NCI-H526 (cell line): ENCODE data around the gene KDM4B.

ENCODE experiments used
- DNase-seq, 2 experiments: peaks; one replicate each; lab custom pipeline; 2025; lab: John Stamatoyannopoulos, UW

The KDM4B gene

DNA sequence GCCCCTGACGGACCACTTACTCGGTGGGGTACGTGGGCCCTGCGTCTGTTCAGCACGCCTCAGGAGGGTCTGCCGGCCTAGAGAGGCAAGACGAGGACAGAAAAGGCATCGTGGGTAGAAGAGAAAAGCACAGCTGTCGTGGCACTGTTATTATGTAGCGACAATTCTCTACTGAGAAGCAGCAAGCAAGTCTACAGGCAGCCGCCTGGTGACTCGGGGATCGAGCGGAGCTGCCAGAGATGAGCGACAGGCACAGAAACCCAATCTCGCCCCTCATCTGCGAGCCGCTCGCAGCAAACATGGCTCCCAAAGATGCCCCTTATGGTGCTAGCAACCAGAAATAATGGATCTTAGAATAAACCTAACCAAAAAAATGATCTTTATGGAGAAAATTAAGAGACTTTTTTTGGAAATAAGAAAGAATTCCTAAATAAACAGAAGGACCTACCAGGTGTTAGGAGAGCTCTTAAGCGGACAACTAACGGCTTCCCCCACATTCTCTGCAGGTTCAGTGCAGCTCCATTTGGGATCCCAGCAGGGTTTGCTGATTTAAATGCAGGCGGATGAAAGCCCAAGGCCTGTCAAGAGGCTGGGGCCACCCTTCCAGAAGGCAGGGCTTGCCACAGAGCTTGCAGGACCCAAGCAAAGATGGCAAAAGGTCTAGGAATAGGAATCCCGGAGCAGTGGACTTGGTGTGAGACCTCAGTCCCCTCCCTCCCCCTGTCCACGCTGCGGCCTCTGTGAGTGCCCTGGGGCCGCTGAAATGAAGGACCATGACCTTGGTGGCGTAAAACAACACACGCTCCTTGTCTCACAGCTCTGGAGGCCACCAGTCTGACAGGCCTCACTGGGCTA lies 152.6 kb downstream of the KDM4B start:
- no peak for DNase-seq

DNA sequence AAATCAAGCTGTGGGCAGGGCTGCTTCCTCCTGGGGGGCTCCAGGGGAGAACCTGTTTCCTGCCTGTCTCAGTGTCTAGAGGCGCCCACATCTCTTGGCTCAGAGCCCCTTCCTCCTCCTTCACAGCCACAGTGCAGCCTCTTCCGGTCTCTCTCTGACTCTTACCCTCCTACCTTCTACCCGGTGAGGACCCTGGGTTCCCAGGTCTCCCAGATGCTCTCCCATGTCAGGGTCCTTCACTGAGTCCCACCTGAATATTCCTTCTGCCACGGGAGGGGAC lies 153.1 kb downstream of the KDM4B start:
- no peak for DNase-seq

DNA sequence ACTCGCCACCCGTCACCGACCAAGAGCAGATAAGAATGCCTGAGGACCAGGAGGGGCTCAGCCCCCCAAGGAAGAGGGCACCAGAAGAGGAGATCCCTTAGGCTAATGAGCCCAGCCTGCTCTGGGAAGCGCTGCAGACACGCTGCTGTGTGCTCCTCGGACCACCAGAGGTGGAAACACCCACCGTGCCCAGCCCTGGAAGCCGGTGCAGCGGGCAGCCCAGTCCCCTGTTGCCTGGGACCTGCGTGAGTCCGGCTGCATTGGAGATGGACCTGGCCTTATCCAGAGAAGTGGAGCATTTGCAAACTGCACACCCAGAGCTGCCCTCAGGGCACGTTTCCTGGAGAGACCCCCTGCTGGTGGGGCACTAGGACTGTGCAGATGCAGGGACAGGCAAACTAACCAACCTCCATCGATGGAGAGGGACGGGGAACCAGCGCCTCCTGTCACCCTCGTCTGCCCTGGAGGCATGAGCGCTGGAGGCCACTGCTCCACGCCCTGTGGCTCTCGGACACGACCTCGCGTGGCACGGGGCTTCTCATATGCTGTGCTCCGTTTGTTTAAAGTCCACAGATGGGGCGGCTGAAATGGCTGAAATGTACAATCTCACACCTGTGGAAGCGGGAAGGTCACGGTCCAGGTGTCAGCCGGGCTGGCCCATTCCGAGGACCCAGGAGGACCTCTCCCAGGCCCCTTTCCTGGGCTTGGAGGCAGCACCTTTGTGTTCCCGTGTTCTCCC lies 153.9 kb downstream of the KDM4B start:
- DNase-seq = no peak

DNA sequence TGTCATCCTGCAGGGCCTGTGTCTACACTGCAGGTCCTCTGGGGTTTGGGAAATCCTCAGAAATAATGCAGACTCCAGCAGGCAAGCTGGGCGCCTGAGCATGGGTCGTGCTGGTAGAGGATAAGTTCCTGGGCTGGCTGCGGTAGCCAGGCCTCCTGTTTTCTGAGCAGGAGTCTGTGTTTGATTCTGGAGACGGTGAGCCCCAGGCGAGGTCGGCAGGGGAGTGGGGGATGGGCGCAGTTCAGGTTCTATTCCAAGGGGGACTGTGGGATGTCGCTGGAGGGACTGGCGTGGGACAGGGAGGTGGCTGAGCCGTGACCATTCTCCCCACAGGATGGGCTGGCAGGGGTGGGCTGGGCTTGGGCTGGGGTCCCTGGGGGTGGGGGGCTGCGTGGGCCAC lies 154.7 kb downstream of the KDM4B start:
- DNase-seq = no peak

DNA sequence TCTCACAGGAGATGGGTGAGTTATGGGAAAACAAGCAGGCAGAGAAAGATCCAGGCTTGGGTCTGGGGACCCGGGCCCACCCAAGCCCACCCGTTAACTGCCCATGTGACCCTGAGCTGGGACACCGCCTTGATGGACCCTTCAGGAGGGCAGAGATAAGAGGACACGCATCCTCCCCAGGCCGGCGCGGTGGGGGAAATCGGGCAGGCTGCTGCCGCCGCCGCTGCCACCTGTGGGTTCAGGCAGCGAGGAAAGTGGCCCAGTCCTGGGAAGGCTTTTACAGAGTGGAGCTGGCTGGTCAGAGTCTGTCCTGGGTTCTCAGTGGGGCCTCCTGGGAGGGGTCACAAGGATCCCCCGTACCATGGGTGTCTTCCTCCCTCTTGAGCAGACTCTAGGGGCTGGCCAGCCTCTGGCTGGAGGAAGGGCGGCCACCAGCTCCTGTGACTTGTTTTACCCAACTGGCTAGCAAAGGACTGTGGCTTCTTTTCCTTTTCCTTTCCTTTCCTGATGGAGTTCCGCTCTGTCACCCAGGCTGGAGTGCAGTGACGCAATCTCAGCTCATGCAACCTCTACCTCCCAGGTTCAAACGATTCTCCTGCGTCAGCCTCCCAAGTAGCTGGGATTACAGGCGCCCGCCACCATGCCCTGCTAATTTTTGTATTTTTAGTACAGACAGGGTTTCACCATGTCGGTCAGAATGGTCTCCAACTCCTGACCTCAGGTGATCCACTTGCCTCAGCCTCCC lies 155.4 kb downstream of the KDM4B start:
- no peak for DNase-seq

DNA sequence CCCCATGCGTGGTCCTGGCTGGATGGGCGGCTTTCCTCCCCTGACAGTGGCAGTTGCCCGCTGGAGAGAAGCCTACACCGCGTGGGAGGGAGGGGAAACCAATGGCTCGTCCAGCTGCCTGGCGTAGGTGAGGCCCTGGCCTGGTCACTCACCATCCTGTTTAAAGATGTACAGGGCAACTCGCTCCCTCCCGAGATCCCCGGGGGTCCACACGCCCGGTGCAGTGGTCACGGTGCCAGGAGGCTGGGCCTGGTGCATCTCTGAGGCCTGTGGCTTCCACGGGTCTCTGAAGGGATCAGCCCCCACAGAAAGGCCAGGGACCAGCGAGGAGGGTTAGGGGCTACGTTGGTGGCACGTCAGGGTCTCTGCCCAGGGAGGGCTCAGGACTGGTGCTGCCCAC lies 156.5 kb downstream of the KDM4B start:
- no peak for DNase-seq

DNA sequence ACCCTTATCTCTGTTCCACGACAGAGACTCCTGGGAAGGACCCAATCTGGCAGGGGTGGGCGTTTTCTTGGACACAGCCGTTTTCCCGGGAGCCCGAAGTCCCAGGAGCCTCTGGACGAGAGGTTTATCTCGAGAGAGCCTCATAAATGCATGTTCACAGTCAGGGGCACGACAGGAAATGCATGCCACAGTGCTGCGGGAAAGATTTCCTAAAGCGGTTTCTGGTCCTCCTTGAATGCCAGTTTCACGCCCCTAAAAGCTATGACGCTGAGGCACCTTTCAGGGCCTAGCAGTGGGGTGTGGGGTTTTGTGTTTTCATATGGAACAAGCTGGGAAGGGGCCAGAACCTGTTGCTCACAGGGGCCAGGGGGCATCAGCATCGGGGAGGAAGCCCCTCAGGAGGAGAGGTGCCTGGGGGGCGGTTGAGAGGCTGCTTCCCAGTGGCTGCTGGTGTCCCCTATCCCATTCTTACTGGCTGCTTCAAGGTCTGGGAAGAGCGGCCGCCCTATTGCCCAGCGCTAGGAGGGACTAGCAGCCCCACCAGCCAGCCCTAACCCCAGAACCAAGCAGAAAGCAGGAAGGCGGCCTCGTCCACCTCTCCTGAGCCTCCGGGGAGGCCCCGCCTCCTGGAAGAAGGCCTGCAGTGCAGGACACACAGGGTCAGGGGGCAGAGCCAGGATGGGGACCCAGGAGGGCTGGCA lies 157.0 kb downstream of the KDM4B start:
- DNase-seq = no peak

DNA sequence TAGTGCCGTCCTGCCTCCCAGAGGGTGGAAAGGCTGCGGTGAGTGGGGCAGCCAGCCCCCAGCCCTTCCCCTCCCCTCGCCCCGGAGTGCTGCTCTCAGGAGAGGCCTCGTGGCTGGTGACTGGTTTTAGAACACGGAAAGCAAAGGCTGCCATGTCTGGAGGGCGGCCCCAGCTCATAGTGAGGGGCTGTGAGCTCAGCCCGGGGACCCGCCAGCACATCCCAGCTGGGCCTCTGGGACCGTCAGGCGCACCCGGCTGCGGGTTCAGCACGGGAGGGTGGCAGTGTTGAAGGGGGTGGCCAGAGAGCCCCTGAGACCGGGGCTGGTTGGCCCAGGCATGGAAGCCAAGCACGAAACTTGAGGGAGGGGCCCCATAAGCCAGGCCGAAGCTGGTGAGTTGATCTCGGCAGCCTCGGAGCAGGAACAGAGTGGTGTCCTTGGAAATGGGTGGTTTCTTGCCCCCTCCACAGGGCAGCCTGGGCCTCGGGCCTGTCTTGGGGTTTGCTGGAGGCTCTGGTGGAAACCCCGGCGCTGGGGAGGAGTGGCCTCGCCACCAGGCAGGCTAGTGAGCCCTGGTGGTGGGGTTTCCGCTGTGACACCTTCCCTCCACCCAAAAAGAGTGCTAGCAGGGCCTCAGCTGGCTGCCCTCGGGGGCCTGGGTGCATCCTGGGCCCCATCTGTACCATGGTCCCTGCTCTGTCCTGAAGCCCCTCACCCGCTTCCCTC lies 157.7 kb downstream of the KDM4B start:
- no peak for DNase-seq

DNA sequence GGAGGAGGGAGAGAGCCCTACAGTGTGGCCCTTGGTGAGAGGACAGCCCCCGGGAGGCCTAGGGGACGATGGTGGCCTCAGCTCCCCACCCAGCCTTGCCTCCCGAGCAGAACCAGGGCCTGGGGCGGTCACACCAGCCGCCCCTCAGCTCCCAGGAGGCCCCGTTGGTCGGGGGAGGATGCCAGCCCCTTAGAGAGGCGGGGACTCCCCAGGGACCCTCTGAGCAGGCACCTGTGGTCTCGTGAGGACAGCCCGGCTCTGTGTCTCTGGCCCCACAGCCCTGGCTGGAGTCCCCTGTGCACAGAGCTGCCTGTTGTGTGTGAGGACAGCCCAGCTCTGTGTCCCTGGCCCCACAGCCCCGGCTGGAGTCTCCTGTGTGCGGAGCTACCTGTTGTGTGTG lies 158.8 kb downstream of the KDM4B start:
- DNase-seq = no peak

DNA sequence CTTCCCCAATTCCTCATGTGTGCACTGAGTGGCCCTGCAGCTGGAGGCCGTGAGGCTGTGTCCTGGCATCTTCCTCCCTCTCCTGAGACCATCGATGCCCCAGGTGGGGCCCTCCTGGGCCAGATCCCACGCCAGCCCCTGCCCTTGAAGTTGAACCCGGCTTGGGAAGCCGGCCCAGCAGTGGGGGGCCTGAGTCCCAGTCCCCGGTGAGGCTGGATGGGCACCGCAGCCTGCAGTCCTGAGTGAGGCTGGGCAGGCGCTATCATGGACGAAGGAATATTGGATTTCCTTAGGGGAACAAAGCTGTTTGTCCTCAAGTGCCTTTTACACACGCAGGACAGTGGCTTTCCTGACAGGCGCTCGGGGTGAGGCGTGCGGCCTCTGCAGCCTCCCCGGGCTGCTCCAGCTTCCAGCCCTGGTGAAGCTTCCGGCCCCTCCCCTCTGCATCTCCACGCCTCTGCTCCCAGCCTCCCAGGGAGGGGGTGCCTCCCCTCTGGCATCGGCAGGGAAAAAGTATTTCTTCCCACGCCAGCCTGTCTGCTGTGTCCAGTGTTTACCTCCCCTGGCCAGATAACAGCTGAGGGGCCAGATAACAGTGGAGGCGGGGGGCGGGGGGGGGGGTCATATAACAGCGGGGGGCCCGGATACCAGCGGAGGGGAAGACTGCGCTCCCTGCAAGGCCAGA lies 159.5 kb downstream of the KDM4B start:
- DNase-seq = no peak

DNA sequence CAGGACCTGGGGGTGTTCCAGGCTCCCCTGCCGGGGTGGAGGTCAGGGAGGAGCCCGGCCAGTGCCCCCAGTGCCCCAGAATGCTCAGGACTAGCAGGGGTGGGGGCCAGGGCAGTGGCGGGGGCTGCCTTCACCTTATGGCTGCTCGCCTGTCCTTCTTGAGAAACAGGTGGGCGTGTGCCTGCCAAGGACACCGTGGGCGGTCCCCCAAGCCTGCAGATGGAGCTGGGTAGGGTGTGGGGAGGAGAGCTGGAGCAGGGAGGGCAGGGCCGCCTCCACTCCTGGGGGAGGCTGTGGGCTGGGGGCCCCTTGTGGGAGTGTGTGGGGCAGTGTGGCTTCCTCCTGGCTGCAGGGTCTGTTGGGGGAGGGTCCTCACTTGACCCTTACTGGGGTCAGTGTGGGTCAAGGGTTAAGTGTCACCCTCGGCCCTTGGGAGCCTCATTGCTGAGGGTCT lies 160.1 kb downstream of the KDM4B start:
- DNase-seq = no peak

DNA sequence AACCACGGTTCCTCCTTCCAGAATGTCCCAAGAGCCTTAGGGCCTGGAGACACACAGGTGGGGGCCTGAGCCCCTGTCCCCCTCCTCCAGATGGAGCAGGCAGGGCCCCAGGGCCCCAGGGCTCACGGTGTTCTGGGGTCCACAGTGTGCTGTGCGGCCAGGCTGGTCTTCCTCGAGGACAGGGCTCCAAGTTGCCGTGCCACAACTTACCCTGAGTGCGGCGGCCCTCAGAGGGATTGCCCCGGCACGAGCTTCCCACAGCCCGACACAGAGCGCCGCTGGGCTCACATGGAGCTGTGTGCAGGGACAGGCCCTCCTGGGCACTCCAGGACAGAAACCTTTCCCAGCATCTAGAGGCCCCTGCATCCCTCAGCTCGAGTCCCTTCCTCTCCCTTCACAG lies 160.8 kb downstream of the KDM4B start:
- DNase-seq = no peak

DNA sequence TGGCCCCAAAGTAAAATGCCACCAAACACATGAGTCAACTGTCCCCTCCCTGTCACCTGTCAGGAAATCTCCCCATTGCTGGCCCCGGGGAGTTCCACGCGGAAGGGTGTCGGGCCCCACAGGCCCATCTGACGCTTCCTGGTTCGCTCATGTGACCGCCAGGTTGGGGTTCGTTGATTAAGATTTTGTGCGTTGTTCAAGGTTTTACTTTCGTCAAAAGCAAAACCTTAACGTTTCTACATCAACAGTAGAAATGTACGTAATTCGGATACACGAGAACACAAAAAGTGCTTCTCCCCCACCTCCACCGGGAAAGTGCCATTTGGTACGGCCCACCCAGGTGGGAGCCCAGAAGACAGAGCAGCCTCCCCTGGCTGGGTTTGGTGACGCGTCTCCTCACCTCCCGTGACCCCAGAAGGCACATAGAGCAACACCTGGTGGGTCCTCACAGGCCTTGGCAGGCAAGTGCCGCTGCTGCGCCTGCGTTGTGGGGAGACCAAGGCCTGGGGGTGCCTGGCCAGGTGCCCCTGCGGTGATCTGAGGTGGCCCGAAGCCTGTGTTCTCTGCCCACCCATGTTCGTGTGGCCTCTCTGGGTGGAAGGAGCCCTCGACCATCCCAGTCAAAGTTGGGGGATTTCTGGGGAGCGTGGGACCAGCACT lies 161.6 kb downstream of the KDM4B start:
- DNase-seq = no peak

DNA sequence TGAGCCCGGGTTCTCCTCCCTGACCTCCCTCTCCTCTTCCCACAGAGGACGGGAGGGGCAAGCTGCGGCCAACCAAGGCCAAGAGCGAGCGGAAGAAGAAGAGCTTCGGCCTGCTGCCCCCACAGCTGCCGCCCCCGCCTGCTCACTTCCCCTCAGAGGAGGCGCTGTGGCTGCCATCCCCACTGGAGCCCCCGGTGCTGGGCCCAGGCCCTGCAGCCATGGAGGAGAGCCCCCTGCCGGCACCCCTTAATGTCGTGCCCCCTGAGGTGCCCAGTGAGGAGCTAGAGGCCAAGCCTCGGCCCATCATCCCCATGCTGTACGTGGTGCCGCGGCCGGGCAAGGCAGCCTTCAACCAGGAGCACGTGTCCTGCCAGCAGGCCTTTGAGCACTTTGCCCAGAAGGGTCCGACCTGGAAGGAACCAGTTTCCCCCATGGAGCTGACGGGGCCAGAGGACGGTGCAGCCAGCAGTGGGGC lies 162.2 kb downstream of the KDM4B start:
- no peak for DNase-seq

DNA sequence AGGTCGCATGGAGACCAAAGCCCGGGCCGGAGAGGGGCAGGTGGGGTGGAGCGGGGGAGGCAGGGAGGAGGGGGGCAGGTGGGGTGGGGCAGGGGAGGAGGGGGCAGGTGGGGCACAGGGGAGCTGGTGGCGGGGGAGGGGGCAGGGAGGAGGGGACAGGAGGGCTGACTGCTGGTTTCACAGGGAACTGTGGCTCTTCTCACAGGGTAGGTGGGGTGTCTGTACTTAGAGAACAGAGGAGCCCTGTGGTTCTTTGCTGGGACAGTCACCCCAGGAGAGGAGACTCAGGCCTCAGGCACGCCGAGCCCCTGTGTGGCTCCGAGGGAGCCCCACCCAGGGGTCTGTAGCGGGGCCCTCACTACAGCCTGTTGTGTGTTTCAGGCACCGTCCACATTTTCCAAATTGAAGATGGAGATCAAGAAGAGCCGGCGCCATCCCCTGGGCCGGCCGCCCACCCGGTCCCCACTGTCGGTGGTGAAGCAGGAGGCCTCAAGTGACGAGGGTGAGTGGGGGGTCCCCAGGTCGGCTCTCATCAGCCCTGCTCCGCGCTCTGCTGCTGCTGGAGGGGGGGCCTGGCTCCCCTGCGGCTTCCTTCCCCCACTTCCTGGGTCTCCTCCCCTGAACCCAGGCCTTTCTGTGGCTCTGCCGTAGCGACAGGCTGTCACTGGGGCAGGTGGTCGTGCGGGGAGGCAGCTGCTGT lies 162.7 kb downstream of the KDM4B start:
- DNase-seq = peak in 1 of 2 experiments; percentile 21

DNA sequence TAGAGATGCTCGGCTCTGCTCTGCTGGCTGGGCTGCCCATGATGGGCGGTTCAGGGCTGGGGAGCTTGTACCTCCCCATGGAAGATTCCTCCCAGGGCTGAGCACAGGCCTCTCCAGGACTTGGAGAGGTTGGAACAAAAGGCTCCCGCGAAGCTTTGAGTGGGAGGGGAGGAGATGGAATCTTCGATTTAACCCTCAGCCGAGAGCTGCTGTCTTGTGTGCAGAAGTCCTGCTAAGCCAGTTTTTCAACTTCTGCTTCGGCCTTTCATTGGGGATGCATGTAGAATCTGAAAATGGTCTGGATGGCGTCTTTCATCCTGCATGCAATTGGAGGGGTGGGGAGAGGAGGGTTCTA lies 163.3 kb downstream of the KDM4B start:
- peak; percentile 20 to 61 for DNase-seq

DNA sequence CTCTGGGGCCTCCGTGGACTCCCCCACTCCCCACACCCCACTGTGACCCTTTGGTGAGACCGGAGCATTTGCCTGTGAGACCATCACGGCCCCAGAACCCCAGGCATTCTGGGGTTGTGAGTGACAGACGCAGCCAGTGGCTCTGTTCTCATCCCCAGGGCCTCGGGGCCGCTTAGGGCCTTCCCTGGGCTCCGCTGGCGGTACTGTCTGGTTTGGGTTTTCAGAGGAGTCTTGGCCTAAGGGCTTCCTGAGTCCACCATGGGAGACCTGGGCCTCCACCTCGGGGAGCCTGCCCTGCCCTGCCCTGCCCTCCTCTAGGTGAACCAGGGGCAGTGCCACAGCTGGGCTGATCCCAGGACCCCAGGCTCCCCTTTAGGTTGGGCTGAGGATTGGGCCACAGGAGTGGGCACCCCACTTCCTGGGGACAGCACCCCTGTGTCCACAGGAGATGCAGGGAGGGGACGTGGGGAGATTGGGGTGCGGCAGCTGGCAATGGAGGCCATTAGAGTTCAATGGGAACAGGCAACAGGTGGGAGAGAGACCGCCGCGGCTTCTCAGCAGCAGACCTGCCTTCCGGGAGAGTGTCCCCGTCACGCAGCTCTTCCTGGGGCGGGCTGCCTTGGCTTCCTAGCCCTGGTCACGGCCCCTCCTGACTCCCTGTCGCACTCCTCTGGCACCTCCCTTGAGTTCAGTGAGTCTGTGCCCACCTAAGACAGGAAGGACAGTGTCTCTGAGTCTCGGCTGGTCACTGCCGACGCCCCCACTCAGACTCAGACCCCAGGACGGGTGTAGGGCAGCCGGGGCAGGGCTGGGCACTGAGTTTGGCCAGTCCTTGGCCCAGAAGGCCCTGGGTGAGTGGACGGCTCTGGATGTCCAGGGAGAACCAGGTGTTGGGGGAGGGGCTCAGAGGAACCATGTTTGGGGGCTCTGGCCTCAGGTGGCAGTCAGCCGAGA lies 164.1 kb downstream of the KDM4B start:
- DNase-seq = no peak

DNA sequence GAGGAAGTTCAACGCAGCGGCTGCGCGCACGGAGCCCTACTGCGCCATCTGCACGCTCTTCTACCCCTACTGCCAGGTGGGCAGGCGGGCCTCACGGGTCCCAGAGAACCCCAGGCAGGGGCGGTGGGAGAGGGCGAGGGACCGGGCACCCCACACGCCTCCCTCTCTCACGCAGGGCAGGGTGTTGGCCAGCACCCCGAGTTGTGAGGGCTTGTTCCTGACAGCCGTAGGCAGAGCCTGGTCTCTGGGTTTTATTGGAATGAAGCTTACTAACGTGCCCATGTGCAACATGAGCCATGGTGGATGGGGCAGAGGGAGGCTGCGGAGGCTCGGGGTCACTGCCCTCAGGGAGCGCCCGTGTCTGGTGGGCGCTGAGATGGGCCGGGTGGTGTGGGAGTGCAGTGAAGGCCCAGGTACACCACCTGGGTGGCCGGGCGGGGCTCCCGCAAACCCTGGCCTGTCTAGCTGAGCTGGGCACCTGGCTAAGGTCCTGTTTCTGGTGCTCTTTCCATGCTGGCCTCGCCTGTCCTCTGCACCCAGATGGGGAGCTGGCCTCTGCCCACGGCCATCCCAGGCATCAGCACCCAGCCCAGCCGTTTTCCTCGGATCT lies 165.2 kb downstream of the KDM4B start:
- DNase-seq = no peak
